ENCODE data around the gene GDNF. TPM values are rescaled to one million over a fixed set of nuclear protein-coding genes. Genes with fewer than 3 reads are reported as not detected.

Gene GDNF
- total and polyA plus RNA-seq, 2 experiments from 2014 or later, result 0.13 to 0.17 TPM

GRCh38 chr5:37767961-37768360 lies 71.9 kb downstream of the GDNF start (continued):
- TF ChIP-seq ETS1 (IDR thresholded peaks at IDR 0.05) (no peak), CTCF (conservative IDR thresholded peaks at IDR 0.05; ENCODE audit: low read depth in 2 of 2) (no peak), POLR2AphosphoS5 (IDR thresholded peaks at IDR 0.05; ENCODE audit: low read depth) (no peak), JUNB (IDR thresholded peaks at IDR 0.05; ENCODE audit: unreplicated experiment) (no peak), NANOG (IDR thresholded peaks at IDR 0.05; ENCODE audit: borderline replicate concordance) (no peak), STAT1 (IDR thresholded peaks at IDR 0.05; ENCODE audit: unreplicated experiment) (no peak), REST (IDR thresholded peaks at IDR 0.05; ENCODE audit: unreplicated experiment) (no peak), ZNF114 (CRISPR knock-in tag; IDR thresholded peaks at IDR 0.05) (no peak), CREB1 (CRISPR knock-in tag; IDR thresholded peaks at IDR 0.05; ENCODE audit: low read depth) (no peak), EZH2 (IDR thresholded peaks at IDR 0.05; ENCODE audit: low read depth, unreplicated experiment) (no peak)

- H3K27ac Mint-ChIP-seq, result no peak overlapping the region
- TF ChIP-seq POLR2AphosphoS5 (IDR thresholded peaks at IDR 0.05; ENCODE audit: low read depth) (no peak), CTCF (conservative IDR thresholded peaks at IDR 0.05; ENCODE audit: low read depth in 2 of 2) (no peak), NANOG (IDR thresholded peaks at IDR 0.05; ENCODE audit: borderline replicate concordance) (no peak), ZNF331 (CRISPR knock-in tag; IDR thresholded peaks at IDR 0.05; ENCODE audit: low read depth) (no peak)
These were observed 72.6 kb downstream of the GDNF start for GRCh38 chr5:37767251-37767650.

More at GRCh38 chr5:37767251-37767650, 72.6 kb downstream of the GDNF start:
- no peak for DNase-seq (ENCODE audit: low spot score)
- H3K27me3 Mint-ChIP-seq (ENCODE audit: insufficient read depth, low read depth, poor library complexity), result peaks cover 1% of the 10 kb centered on the region
- no peaks in the 10 kb centered on the region for H3K36me3 ChIP-seq (ENCODE audit: insufficient read depth)
- peaks cover 10% of the 10 kb centered on the region; the same call in 1 of the 2 replicates for H3K9me2 ChIP-seq (ENCODE audit: insufficient read depth)
- H3K9me3 Mint-ChIP-seq, result no peaks in the 10 kb centered on the region
- no peak overlapping the region for H2AFZ ChIP-seq
- no peaks in the 10 kb centered on the region for H3K79me2 ChIP-seq (replicated peaks; ENCODE audit: insufficient read depth)
- no peaks in the 10 kb centered on the region for H4K20me1 ChIP-seq (replicated peaks; ENCODE audit: insufficient read depth)
- no peaks in the 10 kb centered on the region for H3K4me1 ChIP-seq (ENCODE audit: insufficient read depth)
- H3K4me1 Mint-ChIP-seq, result no peaks in the 10 kb centered on the region
- no peaks in the 10 kb centered on the region for H3F3A ChIP-seq (replicated peaks; ENCODE audit: low read depth)
- H3K27ac ChIP-seq (ENCODE audit: low read depth), result no peak overlapping the region
- H3K36me3 Mint-ChIP-seq (ENCODE audit: low read depth), result no peaks in the 10 kb centered on the region
- H3K4me3 Mint-ChIP-seq, result no peak overlapping the region
- H3K4me3 ChIP-seq, result no peak overlapping the region
- ATAC-seq, result no peak
- H3K4me2 ChIP-seq, result no peak overlapping the region
- H3K27me3 ChIP-seq (ENCODE audit: insufficient read depth), result no peaks in the 10 kb centered on the region
